GM20000 (cell line): ENCODE results near the gene CNTN4.
"Not testable (repeated sequence)": the region's sequence is repeated elsewhere in the genome, so short reads cannot be mapped to it uniquely, and the experiment has no call there.

Experiments
- DNase-seq: peaks from one replicate; pipeline ENCODE4 v3.0.0; 2012; ENCODE audit warnings: low spot score
- TF ChIP-seq, protein P1 (sequence below): IDR thresholded peaks from 2 replicates; pipeline ENCODE4 v1.5.1; 2012; ENCODE audit warnings: mild to moderate bottlenecking, control low read depth; ENCODE audit errors: extremely low read depth, missing control alignments

The CNTN4 gene

DNA sequence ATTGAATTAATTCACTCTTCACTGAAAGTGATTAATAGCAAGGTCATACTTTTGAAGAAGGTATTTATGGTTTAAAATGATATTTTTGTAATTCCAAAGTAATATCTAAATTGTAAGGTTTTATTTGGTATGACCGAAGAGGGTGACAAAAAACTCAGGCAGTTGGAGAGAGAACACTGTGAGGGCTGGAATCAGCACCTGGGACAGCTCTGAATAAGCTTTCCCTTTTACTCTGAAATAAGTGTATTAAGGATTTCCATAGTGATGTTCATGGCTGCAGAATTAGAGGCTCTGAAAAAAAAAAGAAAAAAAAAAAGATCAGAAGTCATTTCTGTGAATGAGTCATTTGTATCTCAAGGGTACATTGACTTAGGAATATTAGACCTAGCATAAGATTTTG is 712.1 kb downstream of the CNTN4 start:
- no peak for DNase-seq
- TF ChIP-seq, protein P1, sequence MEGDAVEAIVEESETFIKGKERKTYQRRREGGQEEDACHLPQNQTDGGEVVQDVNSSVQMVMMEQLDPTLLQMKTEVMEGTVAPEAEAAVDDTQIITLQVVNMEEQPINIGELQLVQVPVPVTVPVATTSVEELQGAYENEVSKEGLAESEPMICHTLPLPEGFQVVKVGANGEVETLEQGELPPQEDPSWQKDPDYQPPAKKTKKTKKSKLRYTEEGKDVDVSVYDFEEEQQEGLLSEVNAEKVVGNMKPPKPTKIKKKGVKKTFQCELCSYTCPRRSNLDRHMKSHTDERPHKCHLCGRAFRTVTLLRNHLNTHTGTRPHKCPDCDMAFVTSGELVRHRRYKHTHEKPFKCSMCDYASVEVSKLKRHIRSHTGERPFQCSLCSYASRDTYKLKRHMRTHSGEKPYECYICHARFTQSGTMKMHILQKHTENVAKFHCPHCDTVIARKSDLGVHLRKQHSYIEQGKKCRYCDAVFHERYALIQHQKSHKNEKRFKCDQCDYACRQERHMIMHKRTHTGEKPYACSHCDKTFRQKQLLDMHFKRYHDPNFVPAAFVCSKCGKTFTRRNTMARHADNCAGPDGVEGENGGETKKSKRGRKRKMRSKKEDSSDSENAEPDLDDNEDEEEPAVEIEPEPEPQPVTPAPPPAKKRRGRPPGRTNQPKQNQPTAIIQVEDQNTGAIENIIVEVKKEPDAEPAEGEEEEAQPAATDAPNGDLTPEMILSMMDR, result no peak

DNA sequence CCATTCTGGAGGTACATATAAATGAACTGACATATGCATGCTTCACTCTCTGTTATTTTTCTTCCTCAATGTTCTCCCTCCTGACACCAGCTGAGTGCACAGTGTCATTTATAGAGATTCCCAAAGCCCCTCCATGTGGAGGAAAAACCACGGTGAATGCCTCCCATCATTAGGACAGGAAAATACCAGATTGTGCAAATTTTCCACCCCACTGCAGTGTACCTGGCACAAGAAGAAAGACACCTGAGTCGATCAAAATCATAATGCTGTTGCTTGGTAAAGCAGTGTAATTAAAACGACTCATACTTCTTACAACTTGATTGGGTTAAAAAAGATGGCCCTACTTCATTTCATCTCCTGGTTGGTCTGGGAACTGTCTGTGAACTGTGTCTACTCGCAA is 720.9 kb downstream of the CNTN4 start:
- TF ChIP-seq, protein P1, result no peak
- no peak for DNase-seq

DNA sequence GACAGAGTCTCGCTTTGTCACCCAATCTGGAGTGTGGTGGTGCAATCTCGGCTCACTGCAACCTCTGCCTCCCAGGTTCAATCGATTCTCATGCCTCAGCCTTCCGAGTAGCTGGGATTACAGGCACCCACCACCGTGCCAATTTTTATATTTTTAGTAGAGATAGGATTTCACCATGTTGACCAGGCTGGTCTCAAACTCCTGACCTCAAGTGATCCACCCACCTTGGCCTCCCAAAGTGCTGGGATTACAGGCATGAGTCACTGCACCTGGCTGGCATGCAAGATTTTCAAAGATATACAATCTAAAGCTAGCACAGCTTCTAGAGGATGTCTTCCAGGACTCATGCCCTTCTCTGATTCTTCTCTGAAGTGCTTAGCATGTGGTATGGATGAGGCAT is 722.3 kb downstream of the CNTN4 start:
- not testable (repeated sequence) for DNase-seq

DNA sequence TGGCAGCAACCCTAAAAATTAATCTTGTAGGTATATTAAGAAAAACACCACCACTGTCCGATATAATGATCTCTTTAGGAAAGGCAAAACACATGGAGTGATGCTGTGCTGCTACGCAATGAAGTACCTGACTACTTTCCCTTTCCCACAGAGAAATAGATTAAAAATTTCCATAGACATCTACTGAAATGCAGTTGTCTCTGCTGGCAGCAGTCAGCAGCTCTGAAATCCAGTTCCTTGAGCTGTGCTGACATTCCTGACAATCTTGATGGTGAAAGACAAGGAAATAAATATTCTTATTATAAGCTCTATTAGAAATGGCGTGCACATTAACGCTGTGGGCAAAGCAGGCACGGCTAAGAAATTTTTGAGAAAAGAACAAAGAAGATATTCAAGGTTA is 723.9 kb downstream of the CNTN4 start:
- TF ChIP-seq, protein P1, result no peak
- no peak for DNase-seq

DNA sequence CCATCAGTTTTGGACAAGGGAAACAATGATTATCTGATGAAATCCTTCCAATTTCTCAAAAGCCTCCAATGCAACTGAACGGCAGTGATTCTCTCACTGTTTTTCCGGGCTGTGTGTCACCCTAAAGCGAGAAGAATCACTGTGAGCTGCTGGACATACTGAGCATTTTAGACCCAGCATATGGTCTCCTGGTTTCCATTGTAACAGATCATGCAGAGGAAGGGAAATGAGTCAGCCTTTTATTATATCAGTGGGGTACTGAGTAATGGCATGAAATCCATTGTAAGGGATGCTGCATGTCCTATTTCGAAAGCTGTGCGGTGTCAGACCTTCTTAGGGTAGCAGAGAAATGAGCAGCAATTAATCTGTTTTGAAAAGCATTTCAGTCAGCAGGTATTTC is 724.4 kb downstream of the CNTN4 start:
- TF ChIP-seq, protein P1, result no peak

DNA sequence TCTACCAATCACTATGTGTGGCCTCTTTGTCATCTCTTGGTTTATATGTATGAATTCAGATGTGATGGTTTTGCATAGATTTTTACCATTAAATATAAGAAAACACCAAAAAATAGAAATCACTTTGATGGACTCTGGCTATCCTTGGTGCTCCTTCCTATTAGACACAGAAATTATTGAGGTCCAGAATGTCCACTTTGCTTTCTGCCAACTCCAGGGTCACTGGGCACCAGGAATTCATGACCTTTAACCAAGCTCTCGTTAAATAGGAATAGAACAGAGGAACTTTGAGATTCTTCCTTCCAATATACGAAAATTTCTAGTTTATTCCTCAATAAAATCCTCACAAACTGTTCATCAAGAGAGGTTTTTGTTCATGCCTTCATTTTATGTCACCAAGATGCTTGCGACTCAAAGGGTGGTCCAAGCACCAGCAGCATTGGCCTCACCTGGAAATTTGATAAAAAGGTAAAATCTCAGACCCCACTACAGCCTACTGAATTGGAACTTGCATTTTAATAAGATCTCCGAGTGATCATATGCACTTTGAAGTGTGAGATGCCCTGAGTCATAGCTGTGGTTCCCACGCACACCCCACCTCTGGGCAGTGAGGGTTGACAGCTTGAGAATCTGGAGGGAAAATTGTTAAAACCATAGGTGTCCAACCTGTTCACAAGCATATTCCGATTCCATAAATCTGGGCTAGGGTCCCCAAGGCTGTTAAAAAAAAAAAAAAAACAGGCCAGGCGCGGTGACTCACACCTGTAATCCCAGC is 725.0 kb downstream of the CNTN4 start:
- TF ChIP-seq, protein P1, result no peak
- no peak for DNase-seq

More for the DNA sequence above, 724.4 kb downstream of the CNTN4 start:
- DNase-seq, result no peak

DNA sequence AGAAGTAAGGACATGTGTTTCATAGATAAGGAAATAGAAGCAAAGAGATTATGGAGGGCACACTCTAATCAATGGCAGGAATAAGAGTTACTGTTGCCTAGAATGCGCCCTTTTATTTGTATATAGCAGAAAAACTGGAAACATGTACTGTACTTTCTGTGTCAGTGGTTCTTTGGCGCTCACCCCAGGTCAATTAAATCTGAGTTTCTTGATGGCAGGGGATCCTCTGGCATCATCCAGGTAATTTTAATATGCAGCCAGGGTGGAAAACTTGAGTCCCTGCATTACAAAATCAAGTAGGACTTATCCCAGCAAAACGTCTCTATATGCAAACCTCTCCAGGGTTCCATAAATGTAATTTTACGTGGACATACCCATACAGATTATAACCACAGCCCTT is 727.4 kb downstream of the CNTN4 start:
- TF ChIP-seq, protein P1, result no peak
- no peak for DNase-seq

DNA sequence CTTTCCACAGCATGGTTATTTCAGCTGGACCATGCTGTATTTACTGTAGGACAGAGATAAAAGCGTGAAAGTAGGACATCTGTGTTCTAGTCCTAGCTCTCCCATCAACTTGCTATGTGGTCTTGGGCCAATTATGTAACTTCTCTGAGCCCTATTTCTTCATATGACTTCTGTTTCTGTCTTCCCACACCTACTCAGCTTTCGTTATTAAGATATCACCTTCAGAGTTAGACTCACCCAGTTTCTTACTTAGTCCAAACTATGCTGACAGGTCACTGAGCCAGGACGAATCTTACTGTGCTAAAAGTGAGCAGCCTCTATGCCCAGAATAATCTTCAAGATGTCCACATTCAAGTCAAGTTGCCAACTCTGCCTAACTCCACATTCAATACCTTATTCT is 727.8 kb downstream of the CNTN4 start:
- no peak for DNase-seq

More for the DNA sequence above, 727.8 kb downstream of the CNTN4 start:
- TF ChIP-seq, protein P1, result no peak
